ENCODE measurements around the gene CDH4. TPM values are rescaled to one million over a fixed set of nuclear protein-coding genes. Genes with fewer than 3 reads are reported as not detected.

CDH4 gene
- total and polyA plus RNA-seq, 2 donors (not counting 3 experiments of a cell fraction or from before 2014, with no cell fraction given) = 0.17 to 0.51 TPM

DNA sequence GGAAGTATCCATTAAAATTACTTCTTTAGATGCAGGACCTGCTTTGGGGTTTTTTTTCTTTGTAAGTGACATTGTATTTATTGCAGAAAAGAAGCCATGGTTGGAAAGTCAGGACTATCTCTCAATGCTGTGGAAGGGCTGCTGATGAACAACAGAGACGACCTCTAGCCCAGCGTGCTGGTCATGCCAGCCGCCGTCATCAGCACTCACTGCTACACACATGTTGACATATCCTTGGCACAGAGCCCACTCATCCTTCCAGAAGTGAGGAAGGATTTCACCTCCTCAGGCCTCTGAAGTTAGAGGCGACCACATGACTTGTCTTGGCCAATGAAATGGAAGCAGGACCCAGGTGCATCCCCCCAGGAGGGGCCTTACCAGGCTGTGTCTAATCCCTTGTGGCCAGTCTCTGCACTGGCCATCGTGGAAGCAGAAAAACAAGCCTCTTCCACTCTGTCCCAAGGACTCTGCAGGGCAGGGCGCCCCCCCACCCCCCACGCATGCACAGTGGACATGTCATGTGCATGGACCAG lies 470.2 kb downstream of the CDH4 start:
- no peak for TF ChIP-seq JUN (IDR thresholded peaks at IDR 0.05; ENCODE audit: borderline replicate concordance, insufficient read depth, insufficient read length, low read depth)
- TF ChIP-seq POLR2AphosphoS5 (IDR thresholded peaks at IDR 0.05; ENCODE audit: insufficient read depth, low read depth, low read length) = no peak
- TF ChIP-seq, protein P1, sequence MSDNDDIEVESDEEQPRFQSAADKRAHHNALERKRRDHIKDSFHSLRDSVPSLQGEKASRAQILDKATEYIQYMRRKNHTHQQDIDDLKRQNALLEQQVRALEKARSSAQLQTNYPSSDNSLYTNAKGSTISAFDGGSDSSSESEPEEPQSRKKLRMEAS (IDR thresholded peaks at IDR 0.05; ENCODE audit: insufficient read depth, insufficient read length) = no peak
- TF ChIP-seq GATA2 (IDR thresholded peaks at IDR 0.05; ENCODE audit: insufficient read depth, insufficient read length, low read depth, low read length) = no peak
- no peak for TF ChIP-seq MYC (IDR thresholded peaks at IDR 0.05; ENCODE audit: low read depth, low read length)
- TF ChIP-seq FOS (IDR thresholded peaks at IDR 0.05; ENCODE audit: borderline replicate concordance, insufficient read depth, low read length) = no peak
- TF ChIP-seq, protein P2, sequence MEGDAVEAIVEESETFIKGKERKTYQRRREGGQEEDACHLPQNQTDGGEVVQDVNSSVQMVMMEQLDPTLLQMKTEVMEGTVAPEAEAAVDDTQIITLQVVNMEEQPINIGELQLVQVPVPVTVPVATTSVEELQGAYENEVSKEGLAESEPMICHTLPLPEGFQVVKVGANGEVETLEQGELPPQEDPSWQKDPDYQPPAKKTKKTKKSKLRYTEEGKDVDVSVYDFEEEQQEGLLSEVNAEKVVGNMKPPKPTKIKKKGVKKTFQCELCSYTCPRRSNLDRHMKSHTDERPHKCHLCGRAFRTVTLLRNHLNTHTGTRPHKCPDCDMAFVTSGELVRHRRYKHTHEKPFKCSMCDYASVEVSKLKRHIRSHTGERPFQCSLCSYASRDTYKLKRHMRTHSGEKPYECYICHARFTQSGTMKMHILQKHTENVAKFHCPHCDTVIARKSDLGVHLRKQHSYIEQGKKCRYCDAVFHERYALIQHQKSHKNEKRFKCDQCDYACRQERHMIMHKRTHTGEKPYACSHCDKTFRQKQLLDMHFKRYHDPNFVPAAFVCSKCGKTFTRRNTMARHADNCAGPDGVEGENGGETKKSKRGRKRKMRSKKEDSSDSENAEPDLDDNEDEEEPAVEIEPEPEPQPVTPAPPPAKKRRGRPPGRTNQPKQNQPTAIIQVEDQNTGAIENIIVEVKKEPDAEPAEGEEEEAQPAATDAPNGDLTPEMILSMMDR (IDR thresholded peaks at IDR 0.05; ENCODE audit: extremely low read depth in 1 of 2, insufficient read depth in 1 of 2, low read depth in 1 of 2, low read length in 2 of 2) = no peak
- no peak for TF ChIP-seq EZH2 (IDR thresholded peaks at IDR 0.05; ENCODE audit: borderline replicate concordance, low read depth, low read length, severe bottlenecking)
- no peak for TF ChIP-seq POLR2A (IDR thresholded peaks at IDR 0.05; ENCODE audit: low read depth, low read length)

More for the DNA sequence above, 470.2 kb downstream of the CDH4 start:
- H4K20me1 ChIP-seq (replicated peaks; ENCODE audit: control insufficient read depth, extremely low read depth, insufficient read depth, low read length) = no peaks in the 10 kb centered on the region
- ChIA-PET POLR2A (no interaction called here), CTCF (no interaction called here)
- H3K27me3 ChIP-seq (ENCODE audit: control insufficient read depth in 2 of 2, insufficient read depth in 2 of 2, low read length in 2 of 2) = no peaks in the 10 kb centered on the region
- H3K4me2 ChIP-seq (ENCODE audit: insufficient read depth, low read length) = no peak overlapping the region
- no peak overlapping the region for H3K27ac ChIP-seq (ENCODE audit: insufficient read depth, low read depth, low read length)
- BruUV-seq (replicated peaks) = no TSS peak
- no peak for DNase-seq (ENCODE audit: low read depth, low spot score)
- no peak overlapping the region for H3K4me3 ChIP-seq (replicated peaks in 1 of 3; ENCODE audit: insufficient read depth in 1 of 3, low read depth in 1 of 3, low read length in 3 of 3)
- H3K9me3 ChIP-seq (replicated peaks; ENCODE audit: control insufficient read depth, insufficient read depth, low read length) = no peaks in the 10 kb centered on the region
- H2AFZ ChIP-seq (ENCODE audit: low read depth, low read length) = no peak overlapping the region
- no peaks in the 10 kb centered on the region for H3K79me2 ChIP-seq (ENCODE audit: control insufficient read depth, insufficient read depth, low read length)
- no peaks in the 10 kb centered on the region for H3K4me1 ChIP-seq (ENCODE audit: control insufficient read depth, extremely low read depth, insufficient read depth, low read length)
- no peaks in the 10 kb centered on the region for H3K9me1 ChIP-seq (replicated peaks; ENCODE audit: control insufficient read depth, extremely low read depth, insufficient read depth, low read length)
- intact Hi-C loops (cut with micrococcal nuclease) (no loop called here), dilution Hi-C loops (cut with MboI; ENCODE audit: extremely low pct_ligation_motif_present, low sequenced_read_pairs) (no loop called here)
- FAIRE-seq = no peak
- H3K36me3 ChIP-seq (ENCODE audit: control insufficient read depth in 2 of 2, extremely low read depth in 1 of 2, insufficient read depth in 2 of 2, low read length in 2 of 2) = no peaks in the 10 kb centered on the region
- H3K9ac ChIP-seq (replicated peaks; ENCODE audit: extremely low read depth, insufficient read depth, low read length) = no peak overlapping the region

Measured in endothelial cell of umbilical vein (primary cell).